ACHN (cell line): ENCODE data around the gene CYTH1.

Source experiments
- DNase-seq: peaks from one replicate; pipeline ENCODE4 v3.0.0-alpha.2; 2015
- in situ Hi-C: cut with HindIII; loops from 2 replicates; pipeline ENCODE4 v1.10.0; 2017; ENCODE audit warnings: low sequenced_read_pairs, low pct_ligation_motif_present, low pct_unique_long_range_greater_than_20kb

Gene CYTH1

DNA sequence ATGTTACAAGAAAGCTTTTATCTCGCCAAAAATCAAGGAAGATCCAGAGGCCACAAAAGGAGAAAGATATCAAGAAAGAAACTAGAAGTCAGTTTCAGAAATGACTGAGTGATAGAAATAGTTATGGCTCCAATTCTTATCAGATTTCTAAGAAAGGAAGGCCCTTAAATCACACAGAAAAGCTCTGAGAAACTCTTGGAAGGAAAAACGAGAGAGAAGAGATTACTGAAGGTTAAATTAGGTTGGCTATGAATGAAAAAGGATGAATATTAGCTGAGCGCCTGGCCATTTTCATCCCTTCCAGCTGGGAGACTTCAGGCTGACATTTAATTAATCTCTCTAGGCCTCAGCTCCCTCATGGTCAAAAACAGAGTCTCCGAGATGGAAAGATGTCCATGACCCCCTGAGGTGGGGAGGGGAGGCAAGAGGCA is 72.3 kb downstream of the CYTH1 start:
- in situ Hi-C loops: loop anchor here (25.0 kb wide), 1 partner anchor 222 kb away; no protein-coding TSS in a partner anchor
- DNase-seq: no peak

GRCh38 chr17:78709119-78709681 is 72.9 kb downstream of the CYTH1 start:
- no peak for DNase-seq
- in situ Hi-C loops: loop anchor here (25.0 kb wide), 1 partner anchor 222 kb away; no protein-coding TSS in a partner anchor

DNA sequence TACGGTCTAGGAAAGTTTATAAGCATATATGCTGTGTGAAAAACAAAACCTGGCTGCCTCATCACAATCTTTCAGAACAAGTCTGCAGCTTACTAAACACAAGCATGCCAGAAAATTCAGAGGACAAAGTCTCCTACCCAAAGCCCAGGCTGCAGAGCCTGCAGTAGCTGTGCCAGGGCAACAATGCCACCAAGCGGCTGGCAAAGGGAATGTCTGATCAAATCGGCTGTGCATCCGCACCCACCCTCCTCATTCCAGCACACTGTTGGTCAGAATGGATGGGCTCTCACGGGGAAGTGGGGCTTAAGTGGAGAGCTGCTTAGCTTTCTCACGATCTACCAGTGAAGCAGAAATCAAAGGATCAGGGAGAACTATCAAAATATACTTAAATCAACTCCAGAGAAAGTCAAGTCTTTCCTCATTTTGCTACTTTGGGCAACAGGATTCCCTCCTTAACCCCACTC is 73.5 kb downstream of the CYTH1 start:
- DNase-seq: peak; percentile 84
- in situ Hi-C loops: loop anchor here (25.0 kb wide), 1 partner anchor 221 kb away; no protein-coding TSS in a partner anchor

- no peak for DNase-seq
- in situ Hi-C loops: loop anchor here (25.0 kb wide), 1 partner anchor 221 kb away; no protein-coding TSS in a partner anchor
These were observed 74.2 kb downstream of the CYTH1 start for GRCh38 chr17:78707923-78708322.

DNA sequence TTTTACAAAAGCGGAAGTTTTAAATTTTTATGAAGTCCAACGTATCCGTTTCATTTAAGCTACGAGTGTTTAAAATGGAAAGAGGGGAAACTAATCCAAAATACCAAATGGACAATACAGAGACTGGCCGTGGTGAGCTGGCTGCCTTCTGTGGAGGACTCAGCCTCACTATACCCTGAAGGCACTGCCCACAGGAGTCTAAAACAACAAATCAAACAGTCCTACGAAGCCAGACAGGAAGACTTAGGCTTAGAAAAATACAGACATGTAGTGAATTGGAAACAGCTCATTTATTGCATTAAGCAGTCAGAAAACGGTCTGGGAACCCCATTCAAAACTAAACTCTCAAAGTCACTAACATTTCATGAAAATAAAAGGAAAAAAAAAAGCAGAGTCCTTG is 75.1 kb downstream of the CYTH1 start:
- in situ Hi-C loops: loop anchor here (25.0 kb wide), 1 partner anchor 220 kb away; no protein-coding TSS in a partner anchor
- DNase-seq: peak; percentile 14

DNA sequence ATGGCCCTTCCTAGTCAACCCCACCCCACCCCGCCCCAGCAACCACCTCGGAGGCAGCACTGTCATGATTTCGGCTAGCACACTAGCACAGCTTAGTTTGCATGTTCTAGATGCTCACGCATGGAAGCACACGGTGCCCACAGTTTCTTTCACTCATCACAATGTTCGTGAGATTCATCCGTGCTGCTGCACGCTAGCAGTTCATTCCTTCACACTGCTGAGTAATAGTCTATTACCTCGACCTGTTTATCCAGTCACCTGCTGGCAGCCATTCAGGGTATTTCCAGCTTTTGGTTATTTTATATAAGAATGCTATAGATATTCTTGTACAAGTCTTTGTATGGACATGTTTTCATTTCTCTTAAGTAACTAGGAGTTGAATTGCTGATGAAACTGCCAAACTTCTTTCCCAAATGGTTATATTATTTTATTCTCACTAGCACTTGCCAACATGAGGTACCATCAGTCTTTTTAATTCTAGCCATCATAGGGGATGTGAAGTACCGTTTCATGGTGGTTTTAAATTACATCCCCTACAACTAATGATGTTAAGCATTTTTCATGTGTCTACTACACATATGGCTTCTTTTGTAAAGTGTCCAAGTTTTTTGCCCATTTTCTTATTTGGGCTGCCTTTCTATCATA is 75.7 kb downstream of the CYTH1 start:
- peak; percentile 85 for DNase-seq
- in situ Hi-C loops: loop anchor here (25.0 kb wide), 1 partner anchor 219 kb away; no protein-coding TSS in a partner anchor

DNA sequence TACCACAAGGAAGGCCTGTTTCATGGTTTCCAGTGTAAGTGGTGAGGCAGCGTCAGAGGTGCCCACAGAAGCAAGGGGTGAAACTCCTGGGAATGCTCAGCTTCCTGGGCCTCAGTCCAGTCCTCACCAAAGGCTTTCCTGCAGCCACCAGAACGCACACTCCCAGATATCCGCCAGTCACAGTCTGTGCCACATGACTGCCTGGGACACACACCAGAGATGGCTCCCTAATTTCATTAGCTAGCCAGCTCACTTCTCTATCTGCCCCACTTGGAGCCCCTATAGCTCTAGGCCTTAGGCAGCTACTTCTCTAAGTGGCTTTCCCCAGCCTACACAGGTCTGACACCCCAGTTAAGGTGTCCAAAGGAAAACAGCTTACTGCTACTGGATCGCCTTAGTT is 77.0 kb downstream of the CYTH1 start:
- no peak for DNase-seq
- in situ Hi-C loops: loop anchor here (25.0 kb wide), 1 partner anchor 218 kb away; no protein-coding TSS in a partner anchor

GRCh38 chr17:78704594-78704993 is 77.5 kb downstream of the CYTH1 start:
- in situ Hi-C loops: loop anchor here (25.0 kb wide), 1 partner anchor 217 kb away; no protein-coding TSS in a partner anchor
- DNase-seq: no peak

DNA sequence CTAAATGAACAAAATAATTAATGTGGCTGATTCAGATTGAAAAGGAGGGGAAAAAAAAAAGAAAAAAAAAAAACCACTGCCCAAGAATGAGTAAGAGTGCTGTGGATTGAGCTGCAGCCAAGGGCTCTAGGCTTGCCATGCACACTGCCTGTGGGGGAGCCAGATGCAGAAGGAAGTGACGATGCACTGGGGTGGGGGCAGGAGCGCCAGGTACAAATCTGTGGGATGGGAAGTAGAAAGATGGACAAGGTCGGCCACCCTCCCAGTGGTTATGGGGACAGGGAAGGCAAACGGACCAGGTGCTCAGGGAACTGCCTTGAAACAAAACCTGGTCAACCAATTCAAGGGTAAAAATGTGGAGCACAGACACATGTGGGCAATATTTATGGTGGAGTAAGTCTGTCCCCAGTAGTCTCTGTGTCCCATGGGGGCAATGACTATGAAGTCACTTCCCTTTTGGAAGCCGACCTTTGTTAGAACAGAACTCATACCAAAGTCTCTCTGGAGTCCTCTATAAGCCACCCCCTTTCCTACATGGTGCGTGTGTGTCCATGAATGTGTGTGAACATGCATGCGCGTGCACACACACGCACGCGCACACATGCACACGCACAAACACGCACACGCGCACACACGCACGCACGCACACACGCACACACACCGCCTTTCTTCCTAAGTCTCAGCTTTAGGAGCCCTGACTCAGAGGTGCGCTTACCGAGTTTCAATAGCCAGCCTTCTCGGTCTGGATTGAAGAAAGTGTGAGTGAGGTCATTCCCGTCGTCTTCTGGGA is 84.3 kb downstream of the CYTH1 start:
- DNase-seq: no peak
- in situ Hi-C loops: no loop called here

- in situ Hi-C loops: no loop called here
- no peak for DNase-seq
These were observed 85.0 kb downstream of the CYTH1 start for GRCh38 chr17:78697122-78697521.

- no peak for DNase-seq
- in situ Hi-C loops: no loop called here
These were observed 85.8 kb downstream of the CYTH1 start for GRCh38 chr17:78696016-78696982.

DNA sequence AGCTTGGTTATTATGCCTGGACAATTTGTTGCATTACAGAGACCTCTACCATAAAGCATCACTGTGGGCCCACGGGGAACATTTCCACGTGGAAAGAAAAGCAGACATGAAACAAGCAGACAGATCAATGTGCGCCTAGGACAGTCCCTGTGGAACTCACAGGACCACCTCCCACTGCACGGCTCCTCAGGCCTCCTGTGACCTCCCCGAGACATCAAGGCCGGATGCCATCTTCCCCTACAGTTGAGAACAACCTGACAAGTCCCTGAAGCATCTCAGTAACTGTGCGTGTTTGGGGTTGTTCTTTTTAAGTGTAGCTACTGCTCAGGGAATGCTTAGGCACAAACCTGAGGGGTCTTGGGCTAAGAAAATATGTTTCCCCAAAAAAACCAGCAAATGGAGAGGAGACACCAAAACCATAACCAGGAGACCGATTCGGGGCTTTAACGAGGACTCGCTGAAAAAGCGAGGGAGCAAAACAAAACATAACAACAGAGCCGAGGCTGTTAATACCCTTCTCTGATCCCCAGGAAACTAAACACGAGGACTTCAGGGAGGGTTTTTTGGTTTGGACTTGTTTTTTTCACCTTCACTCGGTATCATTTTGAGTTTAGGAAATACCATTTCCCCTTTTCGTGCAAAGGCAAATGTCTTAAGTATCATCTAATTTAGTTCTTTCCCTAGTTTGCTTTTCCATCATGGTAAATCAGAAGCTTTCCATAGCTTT is 87.1 kb downstream of the CYTH1 start:
- in situ Hi-C loops: no loop called here

DNA sequence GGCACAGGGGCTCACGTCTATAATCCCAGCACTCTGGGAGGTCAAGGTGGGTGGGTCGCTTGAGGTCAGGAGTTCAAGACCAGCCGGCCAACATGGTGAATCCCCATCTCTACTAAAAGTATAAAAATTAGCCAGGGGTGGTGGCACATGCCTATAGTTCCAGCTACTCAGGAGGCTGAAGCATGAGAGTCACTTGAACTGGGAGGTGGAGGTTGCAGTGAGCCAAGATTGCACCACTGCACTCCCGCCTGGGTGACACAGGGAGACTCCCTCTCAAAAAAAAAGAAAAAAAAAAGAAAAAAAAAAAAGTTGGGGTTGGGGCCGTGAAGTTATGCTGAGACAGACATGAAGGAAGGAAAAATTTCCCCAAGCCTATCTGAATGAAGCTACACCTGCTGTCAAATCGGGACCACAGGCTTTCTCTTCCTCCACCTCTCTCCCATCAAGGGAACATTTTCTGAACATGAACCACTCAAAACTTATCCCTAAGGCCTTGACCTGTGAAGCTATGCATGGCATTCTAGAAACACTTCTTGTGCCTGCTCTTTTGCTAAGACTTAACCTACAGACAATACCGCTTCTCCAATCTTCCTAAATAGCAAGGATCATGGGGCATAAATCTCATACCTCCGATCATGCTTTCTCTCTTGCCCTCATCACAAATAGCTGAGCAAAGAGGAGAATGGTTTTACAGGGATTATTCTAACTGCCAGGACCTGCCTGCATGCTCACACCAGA is 88.6 kb downstream of the CYTH1 start:
- no peak for DNase-seq
- in situ Hi-C loops: no loop called here

More for the DNA sequence above, 87.1 kb downstream of the CYTH1 start:
- DNase-seq: no peak

DNA sequence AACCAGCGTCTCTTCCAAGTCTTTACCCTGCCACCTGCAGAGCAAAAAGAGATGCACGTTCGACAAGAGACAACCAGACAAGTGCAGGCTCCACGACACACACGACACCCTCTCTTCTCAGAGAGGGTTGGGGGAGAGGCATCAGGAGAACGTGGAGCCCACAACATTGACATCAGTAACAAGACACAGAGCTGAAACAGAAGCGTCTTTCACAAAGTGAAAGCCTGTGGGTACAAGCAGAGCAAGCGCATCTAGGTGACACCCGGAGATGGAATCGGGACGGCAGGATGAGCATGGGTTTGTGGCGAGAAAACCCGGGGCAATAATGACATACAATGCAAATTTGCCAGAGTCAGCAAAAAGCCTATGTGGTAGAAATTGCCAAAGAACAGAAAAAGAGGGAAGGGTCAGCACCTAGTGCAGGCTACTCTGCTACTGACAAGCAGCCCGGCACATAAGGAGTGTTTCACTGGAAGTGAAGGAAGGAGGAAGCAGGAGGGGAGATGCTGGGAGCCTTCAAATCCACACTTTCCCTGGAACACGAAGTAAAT is 89.5 kb downstream of the CYTH1 start:
- in situ Hi-C loops: no loop called here

DNA sequence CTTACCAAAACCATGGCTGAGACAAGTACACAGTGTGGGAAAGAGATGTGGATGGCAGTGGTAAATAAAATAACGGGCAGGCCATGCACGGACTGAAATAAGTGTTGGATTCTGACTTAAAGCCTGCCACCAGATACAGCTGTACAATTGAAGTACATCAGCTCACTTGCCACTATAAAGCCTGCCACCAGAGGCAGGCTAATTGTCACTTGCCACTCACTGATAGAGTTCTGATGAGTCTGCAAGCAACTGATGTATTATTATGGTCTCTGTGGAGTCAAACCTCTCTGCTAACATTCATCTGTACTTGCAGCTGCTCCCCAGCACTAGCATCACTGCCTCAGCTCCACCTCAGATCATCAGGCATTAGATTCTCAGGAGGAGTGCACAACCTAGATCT is 93.0 kb downstream of the CYTH1 start:
- in situ Hi-C loops: no loop called here
- no peak for DNase-seq

More for the DNA sequence above, 89.5 kb downstream of the CYTH1 start:
- DNase-seq: no peak

DNA sequence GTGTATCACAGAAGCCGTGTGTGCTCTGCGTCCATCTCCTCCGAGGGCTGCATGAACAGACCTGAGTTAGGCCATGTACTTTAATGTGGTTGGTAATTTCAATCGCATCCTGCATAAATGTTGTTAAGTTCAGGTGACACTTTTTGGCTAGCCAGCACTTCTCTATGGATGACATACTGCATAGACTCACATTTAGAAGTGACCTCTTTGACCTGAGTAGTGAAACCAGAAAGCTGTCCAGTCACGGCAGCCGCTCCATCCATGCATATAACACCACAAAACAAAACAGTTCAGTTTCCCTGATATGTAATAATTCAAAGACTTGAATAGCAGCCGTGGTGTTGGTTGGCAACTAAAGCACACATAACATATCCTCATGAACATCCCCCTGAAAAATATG is 94.1 kb downstream of the CYTH1 start:
- DNase-seq: no peak
- in situ Hi-C loops: no loop called here

GRCh38 chr17:78687125-78687524 is 94.9 kb downstream of the CYTH1 start:
- DNase-seq: no peak
- in situ Hi-C loops: no loop called here
